Heart right ventricle (tissue), 16 donors: ENCODE results near the gene FRZB. TPM values are rescaled to one million over a fixed set of nuclear protein-coding genes. Genes with fewer than 3 reads are reported as not detected.

Source experiments
- ATAC-seq, 8 donors: fragments of 200-7000 bp; cut with Tn5 transposase; one replicate each; pipeline ENCODE4 v1.9.1; 2020; ENCODE audit warnings: mild to moderate bottlenecking in 8 of 8, moderate library complexity in 8 of 8, moderate number of reproducible peaks in 1 of 8
- DNase-seq, 2 donors: peaks; one replicate each; pipeline ENCODE4 v3.0.0-alpha.2; 2020
- H3K27ac ChIP-seq, 10 donors: fragments of 200-600 bp; sonication (generic) in 2 of 10; one replicate each; pipeline versions ENCODE4 v1.5.0 to v1.8.0; 2020 to 2022; ENCODE audit warnings: mild to moderate bottlenecking in 3 of 10
- H3K27me3 ChIP-seq, 7 donors: fragments of 200-600 bp; one replicate each; pipeline ENCODE4 v1.8.0; 2021 to 2022; ENCODE audit warnings: mild to moderate bottlenecking in 2 of 7
- H3K36me3 ChIP-seq, 9 donors: fragments of 200-600 bp; sonication (generic) in 1 of 9; one replicate each; pipeline versions ENCODE4 v1.5.0 to v1.8.0; 2020 to 2022; ENCODE audit warnings: mild to moderate bottlenecking in 2 of 9
- H3K4me1 ChIP-seq, 9 donors: fragments of 200-600 bp; sonication (generic) in 1 of 9; one replicate each; pipeline versions ENCODE4 v1.5.0 to v1.8.0; 2020 to 2022; ENCODE audit warnings: mild to moderate bottlenecking in 4 of 9
- H3K4me3 ChIP-seq, 10 donors: fragments of 200-600 bp; sonication (generic) in 2 of 10; one replicate each; pipeline versions ENCODE4 v1.5.0 to v1.8.0; 2020 to 2022; ENCODE audit warnings: mild to moderate bottlenecking in 7 of 10, moderate library complexity in 2 of 10
- H3K9me3 ChIP-seq, 11 donors: fragments of 200-600 bp in 10 of 11; sonication (generic) in 2 of 11; one replicate each; pipeline versions ENCODE4 v1.5.0 to v1.8.0; 2013 to 2022; ENCODE audit warnings: mild to moderate bottlenecking in 2 of 11, control low read depth in 1 of 11, moderate library complexity in 1 of 11
- WGBS, 2 donors: extraction: QIAGEN DNeasy Blood & Tissue Kit; methylation state at CpG; one replicate each; pipeline ENCODE4 v1.1.7; 2013; ENCODE audit warnings: inconsistent platforms in 1 of 2; 5-methylcytosine and 5-hydroxymethylcytosine counted together
- intact Hi-C, 10 donors: fragments of 100-400 bp; cut with DNase I; formaldehyde crosslinking; loops; one replicate each; pipeline versions ENCODE4 v1.11.1 to v1.14.2; 2022
- polyA plus RNA-seq, 2 donors: library from polyadenylated mRNA; stranded (reverse); fragments of 200-250 nt; gene quantifications; one replicate each; pipeline ENCODE4 v1.2.3, GENCODE V29; 2013
- total RNA-seq, 10 donors: library from RNA; stranded (reverse); fragmentation: NEBNext Ultra II Directional in 3 of 10; extraction: Animal tissue kit (Norgen Biotek cat#: 25700) in 3 of 10; gene quantifications; one replicate each; pipeline versions ENCODE4 v1.2.1 to v1.2.4, GENCODE V29; 2021 to 2023
- TF ChIP-seq, protein P1 (sequence below), 9 donors: fragments of 200-600 bp; sonication (generic) in 2 of 9; IDR thresholded peaks; one replicate each; pipeline versions ENCODE4 v1.5.0 to v1.8.0; 2021 to 2022; ENCODE audit warnings: antibody characterized with exemption in 9 of 9, mild to moderate bottlenecking in 5 of 9, moderate library complexity in 1 of 9
- donor health status: Arrhythmogenic right ventricular cardiomyopathy.
- donor health status: ischemic (EF 13 %, LVEDD 7.1; RV severe dilation, severe dysfunction).
- donor health status: healthy with polysubstance abuse.
- donor health status: DM: no; HTN: yes; CAD: no.
- donor health status: DM: no; HTN: no; CAD: no.
- donor health status: ischemic (EF 25% LVEDD 6.9; RV normal size, moderate dysfunction).
- donor health status: ischemic (EF 25% LVEDD 5.7; RV mildly dilated, moderate dysfunction).
- donor health status: healthy.
- donor health status: DM: yes; HTN: yes; CAD: no.
- donor health status: Ischemic cardiomyopathy.
- donor health status: ischemic (EF 35%, LVEDD 5.7; RV mildly dilated, moderate dysfunction).
- donor health status: nonischemic (EF 11% LVEDD 7.7; RV severe dilation, severe dysfunction).
- donor health status: DM: yes; HTN: yes; CAD: no.
- donor health status: PGD.
- donor health status: ischemic (EF 29% LVEDD 5.4; RV normal size, mild dysfunction).
- donor health status: nonischemic (EF 23%, LVEDD 6.1; RV moderate dilation, normal function).

FRZB gene
- total and polyA plus RNA-seq, 12 donors: 0.85 to 5.7 (median 2.2) TPM

DNA sequence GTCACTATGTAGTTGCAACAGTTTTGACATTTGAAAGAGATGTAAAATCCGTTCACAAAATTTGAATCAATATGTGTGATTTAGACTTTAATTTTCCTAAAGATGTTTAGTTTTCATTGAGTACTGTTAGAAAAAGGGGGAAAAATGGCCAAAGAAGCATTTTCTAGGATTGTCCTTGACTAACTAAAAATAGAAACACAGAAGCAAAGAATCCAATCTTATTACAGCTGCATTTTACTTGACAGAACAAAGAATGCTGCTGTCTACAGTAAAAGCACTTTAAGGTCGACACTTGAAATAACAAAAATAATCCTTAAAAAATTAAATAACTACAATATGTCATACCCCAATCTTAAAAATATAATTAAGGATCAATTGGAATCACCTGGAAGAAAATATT lies 48.9 kb downstream of the FRZB start:
- ATAC-seq (no peak), DNase-seq (no peak)
- 54 to 63% methylated on average over 2 of the region's 2 CpGs for WGBS, 2 donors
- no peak overlapping the region for H3K4me3 ChIP-seq
- H3K27me3 ChIP-seq: no peaks in the 10 kb centered on the region
- no peaks in the 10 kb centered on the region for H3K36me3 ChIP-seq
- intact Hi-C loops: no loop called here
- TF ChIP-seq, protein P1, sequence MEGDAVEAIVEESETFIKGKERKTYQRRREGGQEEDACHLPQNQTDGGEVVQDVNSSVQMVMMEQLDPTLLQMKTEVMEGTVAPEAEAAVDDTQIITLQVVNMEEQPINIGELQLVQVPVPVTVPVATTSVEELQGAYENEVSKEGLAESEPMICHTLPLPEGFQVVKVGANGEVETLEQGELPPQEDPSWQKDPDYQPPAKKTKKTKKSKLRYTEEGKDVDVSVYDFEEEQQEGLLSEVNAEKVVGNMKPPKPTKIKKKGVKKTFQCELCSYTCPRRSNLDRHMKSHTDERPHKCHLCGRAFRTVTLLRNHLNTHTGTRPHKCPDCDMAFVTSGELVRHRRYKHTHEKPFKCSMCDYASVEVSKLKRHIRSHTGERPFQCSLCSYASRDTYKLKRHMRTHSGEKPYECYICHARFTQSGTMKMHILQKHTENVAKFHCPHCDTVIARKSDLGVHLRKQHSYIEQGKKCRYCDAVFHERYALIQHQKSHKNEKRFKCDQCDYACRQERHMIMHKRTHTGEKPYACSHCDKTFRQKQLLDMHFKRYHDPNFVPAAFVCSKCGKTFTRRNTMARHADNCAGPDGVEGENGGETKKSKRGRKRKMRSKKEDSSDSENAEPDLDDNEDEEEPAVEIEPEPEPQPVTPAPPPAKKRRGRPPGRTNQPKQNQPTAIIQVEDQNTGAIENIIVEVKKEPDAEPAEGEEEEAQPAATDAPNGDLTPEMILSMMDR (IDR thresholded peaks at IDR 0.05): no peak
- H3K9me3 ChIP-seq: no peaks in the 10 kb centered on the region
- peaks cover 0 to 11% (median 0%) of the 10 kb centered on the region in 9 donors for H3K4me1 ChIP-seq
- no peak overlapping the region for H3K27ac ChIP-seq

- no peaks in the 10 kb centered on the region for H3K36me3 ChIP-seq
- TF ChIP-seq, protein P1 (IDR thresholded peaks at IDR 0.05): no peak
- no peaks in the 10 kb centered on the region for H3K27me3 ChIP-seq
- H3K9me3 ChIP-seq: no peaks in the 10 kb centered on the region
- no peak for DNase-seq
- peaks cover 0 to 11% (median 0%) of the 10 kb centered on the region in 9 donors for H3K4me1 ChIP-seq
- H3K4me3 ChIP-seq: no peak overlapping the region
- ATAC-seq: no peak
- intact Hi-C loops: no loop called here
- H3K27ac ChIP-seq: no peak overlapping the region
Observed at GRCh38 chr2:182816866-182817265, 49.6 kb downstream of the FRZB start.

DNA sequence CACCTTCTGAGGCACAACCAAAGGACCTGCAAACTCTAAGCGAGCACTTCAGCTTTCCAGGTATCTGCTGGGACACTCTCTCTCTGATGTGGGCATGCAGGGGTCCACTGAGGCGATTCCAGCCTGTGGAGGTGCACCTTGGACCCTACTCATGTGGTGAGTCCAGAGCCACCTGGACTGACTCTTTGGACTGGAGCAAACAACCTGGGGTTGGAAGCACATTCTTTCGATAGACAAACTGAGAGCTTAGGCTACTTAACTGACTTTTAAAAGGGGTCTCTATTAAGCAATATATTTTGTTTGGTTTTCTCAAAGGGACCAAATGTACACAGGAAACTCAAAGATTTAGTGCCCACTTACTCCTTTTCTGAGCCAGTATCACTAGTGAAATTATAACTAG lies 51.6 kb downstream of the FRZB start:
- Histone ChIP-seq H3K9me3 (no peaks in the 10 kb centered on the region), H3K36me3 (no peaks in the 10 kb centered on the region), H3K27ac (no peak overlapping the region), H3K4me3 (no peak overlapping the region), H3K4me1 (peaks cover 0 to 11% (median 0%) of the 10 kb centered on the region in 9 donors), H3K27me3 (no peaks in the 10 kb centered on the region)
- 95 to 99% methylated on average over 3 of the region's 3 CpGs for WGBS, 2 donors
- ATAC-seq (no peak), DNase-seq (no peak)
- TF ChIP-seq, protein P1 (IDR thresholded peaks at IDR 0.05): no peak
- intact Hi-C loops: no loop called here

GRCh38 chr2:182814380-182814779 lies 52.1 kb downstream of the FRZB start:
- DNase-seq (no peak), ATAC-seq (no peak)
- H3K4me1 ChIP-seq: peaks cover 0 to 11% (median 0%) of the 10 kb centered on the region in 9 donors
- H3K27ac ChIP-seq: no peak overlapping the region
- no peaks in the 10 kb centered on the region for H3K27me3 ChIP-seq
- 79 to 85% methylated on average over 6 of the region's 6 CpGs for WGBS, 2 donors
- H3K36me3 ChIP-seq: no peaks in the 10 kb centered on the region
- intact Hi-C loops: no loop called here
- H3K4me3 ChIP-seq: no peak overlapping the region
- H3K9me3 ChIP-seq: no peaks in the 10 kb centered on the region
- TF ChIP-seq, protein P1 (IDR thresholded peaks at IDR 0.05): no peak
